ENCODE results near the gene ADGB.
"Not testable (repeated sequence)": the region's sequence is repeated elsewhere in the genome, so short reads cannot be mapped to it uniquely, and the experiment has no call there.

ADGB gene

GRCh38 chr6:146598772-146599405, at the start of gene ADGB:
Gene ADGB (plus strand): TSS chr6:146598972. CDS start chr6:146599041, 69 bp downstream.
- DNase-seq (ENCODE audit: low read depth in 2 of 2) = no peak

- DNase-seq (ENCODE audit: low read depth in 2 of 2) = no peak
These were observed 47.9 kb upstream of the ADGB start for GRCh38 chr6:146550911-146551310.

GRCh38 chr6:146551545-146551944, 47.2 kb upstream of the ADGB start:
- no peak for DNase-seq (ENCODE audit: low read depth in 2 of 2)

GRCh38 chr6:146553377-146554135, 45.2 kb upstream of the ADGB start:
- DNase-seq (ENCODE audit: low read depth in 2 of 2) = no peak

- DNase-seq (ENCODE audit: low read depth in 2 of 2) = no peak
These were observed 38.2 kb upstream of the ADGB start for GRCh38 chr6:146560607-146561006.

- DNase-seq (ENCODE audit: low read depth in 2 of 2) = not testable (repeated sequence)
These were observed 32.1 kb upstream of the ADGB start for GRCh38 chr6:146566661-146567060.

- not testable (repeated sequence) for DNase-seq (ENCODE audit: low read depth in 2 of 2)
These were observed 30.2 kb upstream of the ADGB start for GRCh38 chr6:146568619-146569018.

GRCh38 chr6:146574211-146574610, 24.6 kb upstream of the ADGB start:
- DNase-seq (ENCODE audit: low read depth in 2 of 2) = no peak

GRCh38 chr6:146578054-146578453, 20.7 kb upstream of the ADGB start:
- no peak for DNase-seq (ENCODE audit: low read depth in 2 of 2)

GRCh38 chr6:146581968-146582367, 16.8 kb upstream of the ADGB start:
- no peak for DNase-seq (ENCODE audit: low read depth in 2 of 2)

- DNase-seq (ENCODE audit: low read depth in 2 of 2) = no peak
These were observed 15.9 kb upstream of the ADGB start for GRCh38 chr6:146582857-146583256.

- no peak for DNase-seq (ENCODE audit: low read depth in 2 of 2)
These were observed 14.8 kb upstream of the ADGB start for GRCh38 chr6:146583966-146584365.

- no peak for DNase-seq (ENCODE audit: low read depth in 2 of 2)
These were observed 11.3 kb upstream of the ADGB start for GRCh38 chr6:146587459-146587858.

- DNase-seq (ENCODE audit: low read depth in 2 of 2) = no peak
These were observed 8.3 kb upstream of the ADGB start for GRCh38 chr6:146590492-146590891.

GRCh38 chr6:146592451-146592850, 6.3 kb upstream of the ADGB start:
- no peak for DNase-seq (ENCODE audit: low read depth in 2 of 2)

GRCh38 chr6:146593986-146594385, 4.8 kb upstream of the ADGB start:
- DNase-seq (ENCODE audit: low read depth in 2 of 2) = no peak

GRCh38 chr6:146594495-146594894, 4.3 kb upstream of the ADGB start:
- DNase-seq (ENCODE audit: low read depth in 2 of 2) = no peak

- no peak for DNase-seq (ENCODE audit: low read depth in 2 of 2)
These were observed 2.6 kb upstream of the ADGB start for GRCh38 chr6:146595972-146596731.

- no peak for DNase-seq (ENCODE audit: low read depth in 2 of 2)
These were observed 2.6 kb downstream of the ADGB start for GRCh38 chr6:146601352-146601751.

- DNase-seq (ENCODE audit: low read depth in 2 of 2) = no peak
These were observed 3.8 kb downstream of the ADGB start for GRCh38 chr6:146602526-146602925.

- no peak for DNase-seq (ENCODE audit: low read depth in 2 of 2)
These were observed 15.2 kb downstream of the ADGB start for GRCh38 chr6:146613947-146614346.

GRCh38 chr6:146620655-146621054, 21.9 kb downstream of the ADGB start:
- DNase-seq (ENCODE audit: low read depth in 2 of 2) = no peak

GRCh38 chr6:146628350-146628749, 29.6 kb downstream of the ADGB start:
- DNase-seq (ENCODE audit: low read depth in 2 of 2) = no peak
